Stimulated activated CD4-positive, alpha-beta T cell treated with anti-CD3 and anti-CD28 coated beads, Interleukin-1b, Interleukin-23, amount 100 ng/mL, for 24 hours (primary cell): Measurements from ENCODE around the gene GPR180.

Experiments
- DNase-seq, 4 experiments: peaks; one replicate each; pipeline ENCODE4 v3.0.0-alpha.2; 2020; ENCODE audit warnings: low read depth in 4 of 4, low spot score in 1 of 4

Gene GPR180

DNA sequence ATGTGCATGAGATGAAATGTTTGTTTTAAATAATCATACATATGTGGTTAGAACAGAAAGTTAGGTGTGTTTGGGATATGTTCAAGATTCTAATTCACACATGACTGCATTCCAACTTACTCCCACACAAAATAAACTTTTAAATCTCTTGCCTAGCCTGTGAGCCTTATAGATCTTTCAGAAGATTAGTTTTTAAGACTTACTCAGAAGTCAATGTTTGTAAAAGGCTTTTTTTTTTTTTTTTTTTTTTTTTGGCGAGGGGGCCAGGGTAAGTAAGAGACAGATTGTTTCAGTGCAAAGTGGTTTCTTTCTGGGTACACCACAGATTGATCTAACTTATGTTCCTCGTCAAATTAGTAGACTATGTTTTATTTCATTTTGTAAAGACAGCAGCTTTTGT is 39.1 kb downstream of the GPR180 start:
- no peak for DNase-seq

DNA sequence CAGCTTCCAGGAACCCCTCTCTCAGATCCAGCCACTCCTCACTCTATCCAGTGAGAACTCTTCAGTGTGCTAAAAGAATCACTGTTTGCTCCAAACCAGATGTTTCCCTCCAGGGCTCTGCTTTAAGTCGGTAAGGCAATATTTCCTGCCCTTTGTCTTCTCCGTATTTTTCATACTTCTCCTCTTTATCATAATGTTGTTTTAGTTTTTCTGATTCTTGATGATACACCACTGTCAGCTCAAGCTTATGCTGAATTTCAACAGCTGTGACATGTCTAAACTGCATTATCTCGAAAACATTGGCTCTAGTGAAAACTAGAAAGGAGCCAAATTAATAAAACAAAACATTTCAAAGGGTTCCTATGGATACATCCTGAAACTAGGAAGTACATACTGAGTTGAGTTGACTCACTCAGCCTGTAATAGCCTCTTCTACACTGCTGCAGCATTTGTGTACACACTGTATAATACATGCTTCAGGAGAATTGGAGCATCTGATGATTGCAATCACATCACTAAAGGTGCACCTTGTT is 39.8 kb downstream of the GPR180 start:
- no peak for DNase-seq

DNA sequence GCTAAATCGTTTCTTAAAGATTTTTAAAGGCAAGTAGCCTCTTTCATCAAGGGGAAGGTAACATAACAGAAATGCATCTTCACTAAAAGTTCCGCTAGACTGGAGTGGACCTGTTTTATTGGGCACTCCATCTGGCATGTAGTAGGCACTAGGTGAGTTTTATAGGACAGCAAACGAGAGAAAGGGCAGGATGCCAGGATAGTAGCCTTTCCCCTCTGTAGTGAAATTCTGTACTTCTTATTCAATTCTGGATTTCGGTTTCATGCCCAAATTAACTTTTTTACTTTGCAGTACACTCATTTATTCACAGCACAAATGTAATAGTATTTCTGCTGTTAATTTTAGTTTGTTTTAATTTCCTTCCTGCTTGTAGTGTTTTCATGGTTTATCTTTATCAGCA is 45.2 kb downstream of the GPR180 start:
- no peak for DNase-seq

DNA sequence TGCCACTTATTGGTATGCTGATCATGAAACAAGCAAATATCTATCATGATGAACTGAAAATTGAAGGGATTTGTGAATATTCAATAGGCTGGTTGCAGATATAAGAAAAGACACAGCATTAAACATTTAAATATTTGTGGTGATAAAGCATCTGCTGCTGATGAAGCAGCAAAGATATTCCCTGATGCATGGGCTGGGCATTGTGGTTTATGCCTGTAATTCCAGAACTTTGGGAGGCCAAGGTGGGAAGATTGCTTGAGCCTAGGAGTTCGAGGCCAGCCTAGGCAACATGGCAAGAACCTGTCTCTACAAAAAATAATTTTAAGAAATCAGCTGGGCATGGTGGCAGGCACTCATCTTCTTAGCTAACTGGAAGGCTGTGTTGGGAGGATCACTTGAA is 54.5 kb downstream of the GPR180 start:
- no peak for DNase-seq

DNA sequence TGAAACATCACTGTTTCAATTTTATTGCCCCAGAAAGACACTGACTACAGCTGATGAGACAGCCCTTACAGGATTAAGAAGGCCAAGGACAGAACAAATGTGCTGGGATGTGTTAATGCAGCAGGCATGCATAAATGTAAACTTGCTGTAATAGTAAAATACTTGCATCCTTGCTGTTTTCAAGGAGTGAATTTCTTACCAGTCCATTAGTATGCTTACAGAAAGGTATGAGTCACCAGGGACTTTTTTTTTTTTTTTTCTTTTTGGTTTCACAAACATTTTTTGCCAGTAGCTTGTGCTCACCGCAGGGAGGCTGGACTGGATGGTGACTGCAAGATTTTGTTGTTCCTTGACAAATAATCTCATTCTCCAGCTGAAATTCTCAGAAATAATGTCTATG is 55.1 kb downstream of the GPR180 start:
- DNase-seq, result no peak

DNA sequence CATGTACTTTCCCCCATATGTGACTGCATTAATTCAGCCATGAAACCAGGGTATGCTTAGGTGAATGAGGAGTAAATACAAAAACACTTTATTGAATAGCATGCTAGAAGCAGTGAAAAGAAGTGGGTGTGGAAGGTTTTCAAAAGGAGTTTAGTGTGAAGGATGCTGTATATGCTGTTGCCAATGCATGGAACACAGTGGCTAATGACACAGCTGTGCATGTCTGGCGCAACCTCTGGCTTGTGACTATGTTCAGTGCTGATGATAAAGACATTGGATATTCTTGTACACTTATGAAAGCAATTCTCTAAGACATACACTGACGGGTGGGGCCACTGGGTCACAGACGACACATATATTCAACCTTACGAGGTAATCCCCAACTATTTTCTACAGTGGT is 55.5 kb downstream of the GPR180 start:
- no peak for DNase-seq

DNA sequence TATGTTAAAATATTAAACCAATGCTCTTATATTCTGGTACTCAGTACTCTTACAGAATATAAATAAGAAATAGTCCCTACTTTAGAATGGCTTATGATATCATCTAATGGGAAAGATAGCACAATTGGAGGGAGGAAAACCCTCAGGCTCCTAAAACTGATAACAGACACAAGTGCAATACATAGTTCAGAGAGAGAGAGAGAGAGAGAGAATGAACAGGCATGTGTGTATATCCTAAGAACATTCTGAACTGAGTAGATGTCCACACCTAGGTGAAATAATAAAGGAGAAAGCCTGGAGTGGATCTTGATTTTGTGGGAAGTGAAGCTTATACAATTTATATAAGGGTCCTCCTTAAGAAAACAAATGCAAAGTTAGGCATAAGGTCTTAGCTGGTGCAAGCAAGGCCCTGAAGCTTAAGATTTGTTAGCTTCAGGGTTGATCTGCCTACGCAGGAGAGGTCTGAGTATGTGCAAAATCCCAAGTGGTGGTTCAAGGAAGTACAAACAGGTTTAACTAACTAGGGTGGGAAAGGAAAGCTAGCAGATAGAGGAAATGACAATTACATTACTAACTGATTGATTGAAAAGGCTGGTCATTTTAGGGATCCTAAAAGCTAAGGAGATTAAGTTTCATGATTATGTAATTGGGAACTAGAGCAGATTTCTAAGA is 57.4 kb downstream of the GPR180 start:
- DNase-seq, result no peak

DNA sequence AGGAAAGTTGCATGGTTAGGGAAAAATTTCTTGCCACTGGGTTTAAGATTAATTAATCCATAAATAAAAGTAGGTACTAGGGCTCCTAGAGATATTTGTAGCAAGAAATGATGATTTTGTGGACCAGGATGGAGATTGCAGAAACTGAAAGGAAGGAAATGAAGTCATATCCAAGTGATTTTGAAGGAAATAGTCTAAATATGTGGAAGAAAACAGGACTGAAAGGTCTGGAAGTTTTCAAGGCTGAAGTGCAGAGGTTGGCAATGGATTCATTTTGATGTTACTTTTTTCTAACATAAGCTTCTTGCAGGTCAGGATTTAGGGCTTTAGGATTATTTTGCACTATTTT is 57.9 kb downstream of the GPR180 start:
- DNase-seq, result no peak

DNA sequence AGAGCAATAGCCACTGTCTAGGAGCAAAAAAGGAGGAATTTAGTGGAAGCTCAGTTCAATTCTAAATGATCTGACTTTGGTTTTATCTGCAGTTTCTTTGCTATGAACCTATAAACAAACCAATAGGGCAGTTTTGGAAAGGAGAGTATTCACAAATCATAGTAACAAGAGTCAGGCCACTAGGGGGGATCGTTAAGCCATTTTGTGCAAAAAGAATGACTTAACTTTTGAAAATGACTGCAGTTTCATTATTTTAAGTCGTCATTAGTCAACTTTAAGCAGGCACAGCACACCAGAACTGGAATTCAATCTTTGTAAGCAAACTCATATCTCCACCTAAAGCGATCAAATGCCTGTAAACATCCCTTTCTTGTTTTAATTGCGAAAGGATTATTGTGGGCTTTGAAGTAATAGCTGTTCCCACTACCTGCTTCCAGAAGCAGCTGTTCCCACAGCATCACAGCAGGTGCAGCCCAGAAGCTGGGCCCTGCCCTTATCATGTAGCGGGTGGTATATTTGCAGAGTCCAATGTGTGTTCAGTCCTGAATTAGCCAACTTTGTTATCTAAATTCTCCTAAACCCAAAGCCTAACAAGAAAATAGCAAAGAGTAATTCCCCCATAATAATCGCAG is 59.2 kb downstream of the GPR180 start:
- no peak for DNase-seq

DNA sequence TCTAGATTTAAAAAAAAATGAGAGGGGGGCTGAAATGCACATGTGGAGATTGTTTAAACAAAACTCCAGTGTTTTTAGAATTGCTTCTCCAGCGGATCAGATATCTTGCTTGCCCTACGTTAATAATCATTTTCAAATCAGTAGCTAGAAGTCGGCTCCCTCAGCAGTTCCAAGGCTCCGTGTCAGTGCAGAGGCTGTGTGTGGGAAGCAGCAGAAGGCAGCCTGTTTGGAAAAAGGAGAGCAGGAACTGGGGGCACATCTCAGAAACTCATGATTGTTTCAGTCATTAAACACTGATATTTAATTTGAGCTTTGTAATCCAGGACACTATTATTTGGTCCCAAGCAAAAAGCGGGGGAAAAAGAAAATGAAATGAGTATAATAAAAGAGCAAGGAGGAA is 59.7 kb downstream of the GPR180 start:
- no peak for DNase-seq

DNA sequence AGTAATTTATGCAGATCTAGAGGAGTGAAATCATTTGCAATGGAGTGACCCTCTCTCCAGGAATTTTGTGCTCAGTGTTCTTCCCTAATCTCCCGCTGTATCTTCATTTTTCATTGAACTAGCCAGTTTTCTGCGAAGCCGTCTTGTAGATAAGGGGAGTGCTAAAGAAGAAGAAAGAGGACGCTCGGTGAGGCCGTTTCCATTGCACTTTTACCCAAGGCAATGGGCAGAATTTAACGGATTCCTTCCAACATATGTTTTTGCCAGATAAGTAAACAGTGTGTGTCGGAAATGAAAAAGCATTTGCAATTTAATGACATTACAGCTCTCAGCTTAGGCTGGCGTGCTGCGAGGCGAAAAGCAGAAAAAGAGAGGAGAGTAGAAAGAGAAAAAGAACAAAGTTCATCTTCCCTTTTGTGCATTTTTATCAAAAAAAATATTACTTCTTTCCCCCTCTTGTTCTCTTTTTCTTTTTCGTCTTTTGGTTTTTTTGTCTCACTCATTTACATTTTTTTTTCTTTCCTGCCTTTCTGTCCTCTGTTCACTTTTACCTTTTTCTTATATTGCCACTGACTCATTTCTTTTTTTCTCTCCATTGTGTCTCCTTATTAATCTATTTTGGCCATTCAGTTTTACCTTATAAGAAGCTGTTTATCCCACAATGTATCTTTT is 60.8 kb downstream of the GPR180 start:
- no peak for DNase-seq

DNA sequence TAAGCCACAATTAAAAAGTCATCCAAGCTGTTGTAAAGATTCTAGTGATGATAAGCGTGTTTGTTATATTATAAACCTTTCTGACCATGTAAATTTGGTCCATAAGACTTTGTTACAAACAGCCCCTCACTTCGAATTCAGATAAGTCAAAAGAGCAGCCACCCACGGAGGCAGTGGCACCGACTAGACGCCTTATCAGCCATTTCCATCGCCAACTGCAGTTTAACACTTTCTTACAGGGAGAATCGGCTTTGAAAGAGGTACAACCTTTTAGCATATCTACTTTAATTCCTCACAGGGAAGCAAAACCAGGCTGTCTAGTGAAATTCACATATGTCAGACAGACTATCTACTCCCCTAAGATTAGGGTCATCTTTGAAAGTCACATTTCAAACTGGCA is 63.2 kb downstream of the GPR180 start:
- DNase-seq, result no peak

DNA sequence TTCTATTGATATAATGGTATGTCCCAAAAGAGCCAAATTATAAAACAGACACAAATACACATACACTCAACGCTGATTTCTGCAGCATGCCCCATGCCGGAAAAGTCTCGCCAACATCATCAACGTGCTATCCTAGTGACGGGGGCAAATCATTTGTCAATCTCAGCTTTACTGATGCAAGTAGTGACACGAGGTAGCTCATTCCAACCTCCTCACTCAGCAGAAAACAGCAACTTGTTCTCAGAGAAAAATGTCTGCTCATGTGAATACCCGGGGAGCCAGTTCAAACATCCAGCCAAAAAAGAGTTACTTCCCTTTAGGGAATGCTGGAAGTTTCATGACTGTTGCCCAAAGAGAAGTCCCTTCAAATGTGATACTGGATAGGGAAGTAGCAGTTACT is 64.4 kb downstream of the GPR180 start:
- DNase-seq, result no peak

DNA sequence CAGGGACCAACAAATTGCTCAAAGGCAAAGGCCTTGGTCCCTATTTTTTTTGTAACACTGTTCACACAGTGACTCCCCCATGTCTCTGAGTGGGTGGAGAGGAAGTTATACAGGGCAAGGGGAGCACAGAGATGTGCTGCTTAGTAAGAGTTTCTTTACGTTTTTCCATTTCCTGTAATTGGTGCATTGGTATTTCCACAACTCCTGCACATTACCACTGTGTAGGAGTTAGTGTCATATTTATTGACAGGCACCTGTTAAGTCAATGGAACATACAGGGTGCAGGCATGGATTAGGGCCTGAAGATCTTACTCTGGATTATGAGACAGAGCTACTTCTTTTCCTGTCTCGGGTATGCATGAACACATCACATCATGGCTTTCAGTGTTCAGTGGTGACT is 65.5 kb downstream of the GPR180 start:
- no peak for DNase-seq

DNA sequence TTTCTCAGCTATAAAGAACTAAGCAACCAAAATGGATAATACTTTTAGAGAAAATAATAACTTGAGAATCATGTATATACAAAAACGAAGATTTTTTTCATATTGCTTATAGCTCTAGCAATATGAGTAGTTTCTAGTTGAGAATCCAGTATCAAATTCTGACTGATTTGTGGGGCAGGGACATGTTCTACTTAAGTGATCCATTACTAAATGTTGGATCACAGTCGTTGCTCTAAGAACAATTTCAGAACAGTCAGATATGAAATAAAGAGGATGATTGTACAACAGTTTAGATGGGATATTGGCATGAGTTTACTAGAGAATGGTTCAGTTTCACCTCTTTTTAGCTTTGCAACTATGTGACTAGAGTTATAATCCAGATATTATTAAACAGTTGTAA is 70.7 kb downstream of the GPR180 start:
- no peak for DNase-seq

DNA sequence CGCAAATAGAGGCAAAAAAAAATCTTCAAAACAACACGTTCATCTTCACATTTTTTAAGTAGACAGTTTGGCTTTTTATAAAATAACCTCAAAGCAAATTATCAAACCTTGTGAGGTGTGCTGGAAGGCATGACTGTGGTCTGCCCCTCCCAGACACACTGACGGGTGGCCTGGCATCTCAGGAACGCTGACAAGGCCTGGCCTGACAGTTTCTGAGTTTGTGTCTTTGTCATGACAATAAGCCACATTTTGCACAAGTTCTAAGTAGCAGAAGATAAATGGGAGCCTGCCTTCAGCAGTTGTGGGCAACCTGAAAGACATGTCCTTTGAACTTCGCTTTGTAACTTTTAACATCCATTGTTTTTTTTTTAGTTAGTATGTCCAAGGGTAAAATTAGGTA is 72.2 kb downstream of the GPR180 start:
- no peak for DNase-seq

DNA sequence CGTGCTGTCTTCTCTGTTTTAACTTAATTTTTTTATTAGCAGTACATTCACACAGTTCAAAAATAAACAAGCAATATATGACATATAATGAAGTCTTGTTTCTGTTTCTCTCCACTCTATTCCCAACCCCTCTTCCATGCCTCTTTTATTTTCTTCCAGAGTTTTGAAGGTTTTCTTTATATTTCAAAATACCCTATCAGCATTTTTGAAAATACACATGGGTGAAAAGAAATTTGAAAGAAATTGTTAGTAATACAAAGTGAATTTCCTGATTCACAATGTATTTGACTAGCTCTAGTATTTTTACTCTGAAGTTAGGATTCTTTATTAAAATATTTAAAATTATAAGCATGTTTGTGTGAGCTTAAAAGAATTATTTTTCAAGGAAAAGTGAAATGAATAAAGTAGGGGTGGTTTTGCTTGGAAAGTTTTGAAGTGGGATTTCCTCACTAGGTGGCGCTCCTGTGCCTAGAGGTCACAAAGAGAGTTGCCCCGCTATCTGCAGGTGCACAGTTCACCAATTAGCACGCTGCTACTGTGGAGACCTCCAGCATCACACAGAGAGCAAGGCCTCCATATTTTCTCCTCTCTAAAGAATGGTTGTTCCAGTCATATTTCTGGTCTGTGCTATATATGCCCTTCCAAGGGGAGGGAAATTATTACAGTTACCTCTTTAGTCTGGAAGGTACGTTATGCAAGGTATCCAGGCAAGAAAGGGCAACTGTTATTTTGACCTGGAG is 73.1 kb downstream of the GPR180 start:
- peak; percentile 19 to 44 (median 37) for DNase-seq

DNA sequence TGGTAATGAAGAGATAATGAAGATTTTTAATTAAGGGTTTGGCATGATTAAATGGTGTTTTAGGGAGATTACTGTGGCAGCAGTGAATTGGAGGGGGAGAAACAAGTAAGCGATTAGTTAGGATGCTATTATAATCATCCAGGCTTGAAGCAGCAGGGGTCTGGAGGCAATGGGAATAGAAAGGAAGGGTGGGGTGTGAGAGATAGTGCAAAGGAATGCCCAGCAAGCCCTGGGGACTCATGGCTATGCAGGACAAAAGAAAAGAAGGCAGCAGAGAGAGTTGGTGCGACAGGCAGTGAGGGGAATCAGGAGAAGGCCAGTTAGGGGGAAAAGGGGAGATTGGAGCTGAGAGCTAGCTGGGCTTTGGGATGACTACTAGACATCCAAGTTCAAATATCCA is 76.1 kb downstream of the GPR180 start:
- no peak for DNase-seq

DNA sequence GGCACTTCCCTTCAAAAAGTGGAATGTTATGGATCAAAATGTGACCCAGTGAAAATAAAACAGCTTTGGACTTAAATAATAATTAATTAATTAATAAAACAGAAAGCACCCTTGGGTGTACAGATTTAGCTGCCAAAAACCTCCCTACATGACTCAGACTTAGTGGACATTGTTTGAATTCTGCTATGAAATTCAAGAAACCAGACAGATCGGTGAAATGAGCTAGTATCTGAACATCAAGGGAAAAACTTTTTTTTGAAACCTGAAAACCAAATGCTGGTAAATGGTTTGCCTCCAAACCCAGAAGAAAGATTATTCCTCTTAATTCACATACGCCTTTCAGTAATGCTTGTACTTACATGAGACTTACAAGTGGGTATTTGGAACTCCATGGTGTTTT is 77.2 kb downstream of the GPR180 start:
- DNase-seq, result no peak

DNA sequence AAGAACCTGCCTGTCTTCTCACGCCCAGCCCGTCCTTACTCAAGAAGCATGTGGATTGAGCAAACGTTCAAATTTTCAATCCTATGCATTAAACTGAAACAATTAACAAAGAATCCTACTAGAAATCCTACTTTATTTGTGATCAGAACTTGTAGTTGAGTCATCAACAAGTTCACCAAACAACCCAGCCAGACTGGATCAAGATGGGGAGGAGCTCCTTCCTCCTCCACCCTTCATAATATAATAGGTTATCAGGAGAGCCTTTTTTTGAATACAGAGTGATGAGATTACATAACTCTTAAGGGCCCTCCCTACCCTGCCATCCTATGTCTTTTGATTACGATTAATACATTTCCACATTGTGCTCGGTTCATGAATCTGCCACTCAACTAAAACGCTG is 78.0 kb downstream of the GPR180 start:
- DNase-seq, result no peak

DNA sequence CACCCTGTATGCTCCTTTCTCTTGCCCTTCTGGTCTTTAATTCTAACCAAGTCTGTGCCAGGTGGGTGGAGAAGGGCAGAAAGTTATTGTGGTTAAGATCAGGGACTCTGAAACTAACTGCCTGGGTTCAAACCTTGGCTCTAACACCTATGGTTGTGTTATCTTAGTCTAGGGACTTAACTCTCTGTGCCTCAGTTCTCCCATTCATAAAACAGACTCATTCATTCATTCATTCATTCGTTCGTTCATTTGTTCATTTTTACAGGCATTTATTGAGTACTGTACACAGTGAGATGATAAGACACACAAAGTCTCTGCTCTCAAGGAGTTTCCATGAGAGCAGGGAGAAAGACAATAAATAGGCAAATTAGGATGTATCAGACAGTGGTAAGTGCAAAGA is 80.6 kb downstream of the GPR180 start:
- DNase-seq, result no peak

DNA sequence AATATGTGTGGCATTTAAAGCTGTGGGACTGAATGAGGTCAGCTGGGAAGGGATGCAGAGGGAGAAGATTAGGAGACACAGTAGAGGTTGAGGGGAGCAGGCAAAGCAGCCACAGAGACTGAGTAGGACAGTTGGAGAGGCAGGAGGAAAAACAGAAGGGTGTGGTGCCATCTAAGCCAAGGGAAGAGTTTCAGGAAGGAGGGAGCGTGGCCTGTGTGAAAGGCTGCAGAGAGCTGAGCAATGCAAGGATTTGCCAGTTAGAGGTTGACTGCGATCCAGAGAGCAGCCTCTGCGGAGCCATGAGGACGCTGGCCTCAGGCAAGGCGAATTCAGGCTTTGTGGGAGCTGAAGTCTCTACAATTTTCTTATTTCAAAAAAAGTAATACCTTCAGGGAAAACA is 81.8 kb downstream of the GPR180 start:
- no peak for DNase-seq
